ENCODE measurements around the gene SMU1.
"Not testable (repeated sequence)": the region's sequence is repeated elsewhere in the genome, so short reads cannot be mapped to it uniquely, and the experiment has no call there.

Gene SMU1

GRCh38 chr9:33105504-33105903 lies 29.0 kb upstream of the SMU1 start:
- no peak for DNase-seq

GRCh38 chr9:33104401-33104800 lies 27.9 kb upstream of the SMU1 start:
- DNase-seq, result no peak

- no peak for DNase-seq
These were observed 27.2 kb upstream of the SMU1 start for GRCh38 chr9:33103501-33104281.

GRCh38 chr9:33102551-33103210 lies 26.2 kb upstream of the SMU1 start:
- no peak for DNase-seq

- DNase-seq, result no peak
These were observed 24.9 kb upstream of the SMU1 start for GRCh38 chr9:33101104-33101951.

GRCh38 chr9:33099754-33100153 lies 23.3 kb upstream of the SMU1 start:
- DNase-seq, result no peak

- no peak for DNase-seq
These were observed 20.7 kb upstream of the SMU1 start for GRCh38 chr9:33097192-33097591.

GRCh38 chr9:33092634-33093033 lies 16.2 kb upstream of the SMU1 start:
- DNase-seq, result no peak

- DNase-seq, result not testable (repeated sequence)
These were observed 9.2 kb upstream of the SMU1 start for GRCh38 chr9:33085672-33086071.

- no peak for DNase-seq
These were observed 6.3 kb upstream of the SMU1 start for GRCh38 chr9:33082538-33083326.

- no peak for DNase-seq
These were observed 5.7 kb upstream of the SMU1 start for GRCh38 chr9:33082128-33082527.

- peak in 1 of 2 experiments; percentile 1 for DNase-seq
These were observed 4.8 kb upstream of the SMU1 start for GRCh38 chr9:33081128-33081851.

GRCh38 chr9:33080534-33080933 lies 4.1 kb upstream of the SMU1 start:
- no peak for DNase-seq

GRCh38 chr9:33068991-33069390 lies 7.5 kb downstream of the SMU1 start:
- DNase-seq, result no peak

GRCh38 chr9:33065157-33066076 lies 11.1 kb downstream of the SMU1 start:
- no peak for DNase-seq

- no peak for DNase-seq
These were observed 25.3 kb downstream of the SMU1 start for GRCh38 chr9:33051144-33051543.

- no peak for DNase-seq
These were observed 26.7 kb downstream of the SMU1 start for GRCh38 chr9:33049680-33050361.

- DNase-seq, result no peak
These were observed 28.4 kb downstream of the SMU1 start for GRCh38 chr9:33048054-33048465.

- no peak for DNase-seq
These were observed 30.4 kb downstream of the SMU1 start for GRCh38 chr9:33046061-33046460.

GRCh38 chr9:33044677-33045282 lies 31.7 kb downstream of the SMU1 start:
- no peak for DNase-seq

Data from NCI-H187 (cell line).